HTR-8/SVneo (cell line): ENCODE measurements around the gene STEAP3.
A peak's percentile ranks its signal among the peaks of the same experiment; 100 is the strongest.
"Not testable (repeated sequence)": the region's sequence is repeated elsewhere in the genome, so short reads cannot be mapped to it uniquely, and the experiment has no call there.

Experiments used
- DNase-seq: peaks from one replicate; pipeline ENCODE4 v3.0.0; 2011; ENCODE audit warnings: low spot score, mixed read lengths; ENCODE audit not compliant: insufficient read length
- FAIRE-seq: peaks from 2 replicates; lab custom pipeline; 2011; peaks lifted over from hg19 to GRCh38; lab: Jason Lieb, UNC

The STEAP3 gene

DNA sequence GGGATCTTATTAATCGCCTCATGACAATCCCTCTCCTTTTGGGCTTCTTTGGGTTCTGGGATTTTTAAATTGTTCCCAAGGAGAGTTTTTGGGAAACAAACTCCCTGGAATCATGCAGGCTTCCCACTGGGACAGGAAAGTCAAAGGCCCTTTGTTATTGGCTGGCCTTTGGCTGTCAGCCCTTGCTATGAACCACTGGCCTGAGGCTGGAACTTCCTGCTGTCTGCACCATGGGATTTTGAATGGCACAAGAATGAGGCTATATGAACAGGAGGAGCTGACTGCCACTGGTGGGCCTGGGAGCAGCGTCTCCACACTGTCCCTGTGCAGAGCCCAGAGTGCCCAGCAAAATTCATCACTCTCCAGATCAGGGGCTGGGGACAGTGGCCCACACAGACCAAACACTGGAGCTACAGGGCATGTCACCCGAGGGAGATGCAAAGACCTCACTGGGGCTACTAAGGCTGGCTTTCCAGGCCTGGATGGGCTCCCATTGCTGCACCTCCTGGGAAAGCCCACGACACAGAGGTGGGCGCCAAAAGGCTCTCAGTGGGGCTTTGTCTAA is 35.7 kb downstream of the STEAP3 start:
- DNase-seq: no peak

DNA sequence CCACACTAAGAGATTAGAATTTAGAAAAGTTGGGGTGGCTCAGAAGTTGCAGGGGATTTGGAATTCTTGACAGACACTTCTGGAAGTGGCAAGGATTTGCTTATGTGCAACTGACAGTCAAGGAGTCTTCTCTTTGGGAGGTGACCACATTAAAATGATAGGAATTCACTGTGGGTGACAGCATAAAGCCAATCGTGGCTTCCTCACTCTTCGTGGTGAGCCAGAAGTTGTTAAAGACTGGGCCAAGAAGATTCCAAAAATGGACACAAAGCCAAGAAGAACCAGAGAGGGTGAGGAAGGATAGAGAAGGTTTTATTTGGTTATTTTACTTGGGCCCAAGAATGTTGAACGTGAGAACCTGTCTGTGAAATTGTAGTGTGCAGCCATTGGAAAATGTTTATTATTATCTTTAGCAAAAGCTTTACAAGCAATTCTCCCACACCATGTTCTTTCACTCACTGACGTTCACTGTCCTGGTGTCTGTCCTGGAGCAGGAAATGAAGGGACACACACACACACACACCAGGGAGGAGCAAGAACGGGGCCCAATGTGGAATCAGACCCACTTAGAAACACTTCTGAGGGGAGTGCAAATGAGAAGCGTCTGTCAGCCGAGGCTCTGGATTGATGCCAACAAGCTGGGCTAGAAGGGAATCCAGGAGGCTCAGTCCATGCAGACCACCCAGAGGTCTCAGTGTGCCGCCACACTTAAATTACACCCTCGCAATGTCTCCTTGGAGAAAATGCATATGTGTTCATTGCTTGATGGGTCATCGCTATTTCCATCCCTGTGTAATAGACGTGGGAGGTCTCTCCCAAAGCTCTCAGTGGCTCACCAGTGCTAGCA is 37.2 kb downstream of the STEAP3 start:
- no peak for DNase-seq
- no peak for FAIRE-seq

More for the DNA sequence above, 35.7 kb downstream of the STEAP3 start:
- FAIRE-seq: no peak

DNA sequence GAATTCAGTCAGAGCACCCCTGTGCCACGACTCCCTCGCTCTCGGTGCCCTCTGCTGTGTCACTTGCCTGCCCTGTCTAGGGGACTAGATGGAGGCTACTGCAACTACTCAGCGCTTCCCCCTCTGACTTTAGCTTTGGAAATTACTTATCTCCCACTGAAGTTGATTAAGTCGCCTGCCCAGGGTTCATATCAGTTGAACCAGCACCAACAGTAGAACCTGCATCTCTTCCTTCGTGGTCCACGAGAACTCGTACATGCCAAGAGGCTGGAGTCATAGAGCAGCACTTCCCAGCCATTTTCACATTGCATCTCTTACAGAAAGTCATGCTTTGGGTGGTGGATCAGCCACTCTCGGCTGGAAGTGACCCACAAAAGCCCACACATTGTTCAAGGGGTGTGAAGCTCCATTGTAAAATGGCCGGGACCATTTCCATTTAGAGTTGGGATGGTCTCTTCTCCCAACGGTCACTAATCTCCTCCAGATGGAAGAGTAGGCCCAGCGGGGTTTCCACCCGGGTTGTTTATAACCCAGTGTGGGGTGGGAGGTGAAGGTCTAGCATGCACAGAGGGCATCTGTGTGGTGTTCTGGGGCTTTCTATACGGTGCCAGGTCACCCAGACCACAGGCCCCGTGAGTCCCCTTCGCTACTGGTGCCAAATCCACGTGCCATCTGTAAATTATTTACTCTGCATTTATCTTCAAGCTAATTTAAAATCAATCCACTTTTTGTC is 38.0 kb downstream of the STEAP3 start:
- DNase-seq (no peak), FAIRE-seq (no peak)

GRCh38 chr2:119263025-119263424 is 39.4 kb downstream of the STEAP3 start:
- DNase-seq (no peak), FAIRE-seq (no peak)

- no peak for DNase-seq
- no peak for FAIRE-seq
Measured at GRCh38 chr2:119263656-119264055, 40.0 kb downstream of the STEAP3 start.

DNA sequence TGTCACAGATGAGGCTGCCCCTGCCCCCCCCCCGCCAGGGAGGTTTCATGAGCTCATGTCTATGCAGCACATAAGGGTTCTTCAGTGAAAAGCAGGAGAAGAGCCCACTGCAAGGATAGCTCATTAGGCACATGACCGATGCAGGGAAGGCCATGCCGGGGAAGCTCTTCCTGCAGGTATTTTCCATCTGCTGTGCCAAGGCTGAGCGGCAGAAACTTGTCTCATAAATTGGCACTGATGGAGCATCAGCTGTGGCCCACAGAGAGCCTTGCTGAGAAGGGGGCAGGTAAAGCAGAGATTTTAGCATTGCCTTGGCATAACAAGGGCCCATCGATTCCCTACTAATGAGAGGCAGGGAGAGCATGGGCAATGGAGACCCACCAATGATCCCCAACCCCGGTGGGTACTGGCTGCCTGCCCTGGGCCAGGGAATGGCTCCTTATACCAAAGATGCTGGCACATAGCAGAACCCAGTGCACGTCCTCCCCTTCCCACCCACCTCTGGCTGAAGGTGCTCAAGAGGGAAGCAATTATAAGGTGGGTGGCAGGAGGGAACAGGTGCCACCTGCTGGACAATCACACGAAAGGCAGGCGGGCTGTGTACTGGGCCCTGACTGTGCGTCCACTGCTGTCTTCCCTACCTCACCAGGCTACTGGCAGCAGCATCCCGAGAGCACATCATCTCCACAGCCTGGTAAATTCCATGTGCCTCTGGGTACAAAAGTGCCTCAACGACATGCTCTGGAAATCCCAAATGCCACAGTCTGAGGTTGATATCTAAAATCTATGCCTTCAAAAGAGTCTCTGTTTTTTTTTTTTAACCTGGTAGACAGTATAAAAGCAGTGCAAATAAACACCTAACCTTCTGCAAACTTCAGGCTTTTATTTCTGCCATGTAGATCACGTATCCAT is 41.4 kb downstream of the STEAP3 start:
- FAIRE-seq (peak; percentile 89), DNase-seq (peak; percentile 67)

GRCh38 chr2:119265693-119266066 is 42.0 kb downstream of the STEAP3 start:
- no peak for DNase-seq
- FAIRE-seq: no peak

DNA sequence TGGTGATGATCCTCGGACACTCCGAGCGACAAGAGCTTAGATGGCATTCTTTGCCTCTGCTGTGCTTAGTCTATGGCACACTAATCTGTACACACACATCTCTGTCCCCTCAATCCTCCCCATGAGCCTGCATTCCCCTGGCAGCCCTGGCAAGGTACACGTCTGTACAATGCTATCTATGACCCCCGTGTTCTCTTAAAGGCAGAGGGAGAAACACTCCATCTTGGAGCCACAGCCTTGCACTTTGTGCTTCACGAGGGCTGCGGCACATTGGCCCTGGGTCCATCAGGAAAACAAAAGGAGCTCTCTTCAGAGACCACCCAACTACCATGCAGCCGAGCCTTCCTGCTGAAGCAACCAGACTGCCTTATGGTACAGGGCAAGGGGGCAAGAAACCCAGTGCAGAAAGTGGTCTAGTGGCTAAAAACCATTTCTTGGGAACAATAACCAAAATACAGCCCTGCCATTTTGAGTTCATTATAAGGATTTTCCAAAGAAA is 42.5 kb downstream of the STEAP3 start:
- FAIRE-seq (no peak), DNase-seq (no peak)

- FAIRE-seq (no peak), DNase-seq (no peak)
Measured at GRCh38 chr2:119267604-119268003, 44.0 kb downstream of the STEAP3 start.

GRCh38 chr2:119276864-119277263 is 53.2 kb downstream of the STEAP3 start:
- DNase-seq (no peak), FAIRE-seq (no peak)

DNA sequence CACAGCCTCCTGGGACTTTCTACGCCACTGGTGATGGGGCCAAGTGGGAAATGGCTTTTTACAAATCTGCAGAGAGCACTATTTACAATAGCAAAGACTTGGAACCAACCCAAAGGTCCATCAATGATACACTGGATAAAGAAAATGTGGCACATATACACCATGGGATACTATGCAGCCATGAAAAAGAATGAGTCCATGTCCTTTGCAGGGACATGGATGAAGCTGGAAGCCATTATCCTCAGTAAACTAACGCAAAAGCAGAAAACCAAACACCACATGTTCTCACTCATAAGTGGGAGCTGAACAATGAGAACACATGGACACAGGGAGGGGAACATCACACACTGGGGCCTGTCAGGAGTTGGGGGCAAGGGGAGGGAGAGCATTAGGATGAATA is 54.8 kb downstream of the STEAP3 start:
- not testable (repeated sequence) for FAIRE-seq

DNA sequence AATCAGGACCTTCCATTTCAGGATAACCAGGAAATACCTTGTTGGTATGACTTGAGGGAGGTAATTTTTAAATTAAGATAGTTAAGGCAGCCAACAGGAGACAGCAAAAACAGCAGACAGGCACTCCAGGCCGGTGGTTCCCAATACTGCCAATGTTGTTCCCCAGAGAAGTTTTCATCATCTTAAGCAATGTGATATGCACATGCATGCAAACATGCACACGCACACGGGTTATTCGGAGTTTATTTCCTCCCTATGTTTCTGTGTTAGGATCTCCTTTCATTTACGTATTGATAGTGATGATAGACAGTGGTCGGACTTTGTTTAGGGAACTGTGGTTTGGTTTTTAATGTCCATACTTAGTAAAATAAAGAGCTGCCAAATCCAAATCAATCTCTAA is 55.3 kb downstream of the STEAP3 start:
- no peak for DNase-seq
- FAIRE-seq: no peak

More for the DNA sequence above, 54.8 kb downstream of the STEAP3 start:
- DNase-seq: not testable (repeated sequence)

DNA sequence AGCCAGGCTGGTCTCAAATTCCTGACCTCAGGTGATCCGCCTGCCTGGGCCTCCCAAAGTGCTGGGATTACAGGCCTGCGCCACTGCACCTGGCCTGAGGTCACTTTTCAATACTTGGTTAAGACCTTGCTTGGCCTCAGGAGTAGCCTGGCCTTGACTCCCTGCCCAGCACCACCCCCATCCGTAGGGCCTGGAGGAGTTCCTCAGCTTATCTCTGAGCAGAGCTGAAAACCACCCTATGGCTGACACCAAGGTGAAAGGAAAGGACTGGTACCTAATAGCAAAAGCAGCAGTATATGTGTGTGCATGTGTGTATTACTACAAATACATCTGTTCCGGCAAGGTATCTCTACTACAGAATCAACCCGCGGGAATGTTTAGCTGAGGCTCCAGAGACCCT is 56.0 kb downstream of the STEAP3 start:
- FAIRE-seq (no peak), DNase-seq (no peak)

DNA sequence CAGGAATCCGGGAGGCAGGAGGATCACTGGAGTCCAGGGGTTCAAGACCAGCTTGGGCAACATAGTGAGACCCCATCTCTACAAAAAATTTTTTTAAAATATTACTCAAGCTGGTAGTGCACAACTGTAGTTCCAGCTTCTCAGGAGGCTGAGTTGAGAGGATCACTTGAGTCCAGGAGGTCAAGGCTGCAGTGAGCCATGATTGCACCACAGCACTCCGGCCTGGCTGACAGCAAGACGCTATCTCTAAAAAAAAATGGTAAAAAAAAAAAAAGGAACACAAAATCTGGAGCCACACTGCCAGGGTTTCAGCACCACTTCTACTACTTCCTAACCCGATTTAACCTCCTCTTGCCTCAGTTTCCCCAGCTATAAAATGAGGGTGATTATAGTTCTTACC is 57.0 kb downstream of the STEAP3 start:
- DNase-seq: no peak
- no peak for FAIRE-seq

- no peak for DNase-seq
- no peak for FAIRE-seq
Measured at GRCh38 chr2:119282146-119282995, 58.7 kb downstream of the STEAP3 start.

DNA sequence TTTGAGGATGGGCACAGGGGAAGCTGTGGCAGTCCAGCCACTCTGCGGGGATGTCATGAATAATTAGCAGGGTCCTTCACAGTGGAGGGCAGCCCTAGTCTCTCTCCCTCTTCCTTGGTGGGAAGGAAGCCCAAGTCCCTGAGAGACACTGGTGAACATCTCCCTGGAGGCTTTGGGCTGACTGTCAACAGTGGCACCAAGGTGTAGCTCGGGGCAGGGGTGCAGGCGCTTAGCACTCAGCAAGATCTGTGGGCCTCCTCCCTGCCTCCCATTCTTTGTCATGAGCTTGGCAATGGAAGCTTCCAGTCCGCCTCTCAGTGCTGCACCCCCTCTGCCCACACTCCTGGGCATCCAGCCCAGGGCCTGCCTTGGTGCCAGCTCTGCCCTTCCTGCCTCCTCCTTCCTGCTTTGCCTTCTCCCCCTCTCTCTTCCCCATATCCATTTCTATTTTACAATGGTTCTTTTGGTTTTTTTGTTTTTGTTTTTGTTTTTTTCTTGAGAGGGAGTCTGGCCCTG is 59.4 kb downstream of the STEAP3 start:
- DNase-seq (no peak), FAIRE-seq (no peak)

DNA sequence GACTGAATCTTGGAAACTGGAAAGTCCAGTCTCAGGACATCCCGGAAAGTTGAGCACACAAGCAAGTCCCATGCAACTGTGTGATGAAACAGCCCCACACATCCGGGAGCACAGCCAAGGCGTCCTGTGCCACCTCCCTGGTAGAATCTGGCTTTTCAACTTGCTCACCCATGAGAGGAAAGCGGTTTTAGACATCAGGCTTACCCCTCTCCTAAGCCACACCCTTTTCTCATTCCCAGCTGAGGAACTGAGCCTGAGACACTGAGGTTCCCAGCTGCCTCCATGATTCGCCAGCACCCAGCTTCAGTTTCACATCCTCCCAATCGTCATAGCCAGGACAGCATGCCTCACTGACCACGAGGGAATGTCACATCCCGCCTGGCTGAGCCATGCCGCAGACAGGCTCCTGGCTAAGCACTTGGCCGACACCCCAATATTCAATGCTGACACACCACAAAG is 60.3 kb downstream of the STEAP3 start:
- DNase-seq (peak; percentile 12), FAIRE-seq (no peak)

- no peak for DNase-seq
- FAIRE-seq: no peak
Measured at GRCh38 chr2:119286661-119287060, 63.0 kb downstream of the STEAP3 start.

DNA sequence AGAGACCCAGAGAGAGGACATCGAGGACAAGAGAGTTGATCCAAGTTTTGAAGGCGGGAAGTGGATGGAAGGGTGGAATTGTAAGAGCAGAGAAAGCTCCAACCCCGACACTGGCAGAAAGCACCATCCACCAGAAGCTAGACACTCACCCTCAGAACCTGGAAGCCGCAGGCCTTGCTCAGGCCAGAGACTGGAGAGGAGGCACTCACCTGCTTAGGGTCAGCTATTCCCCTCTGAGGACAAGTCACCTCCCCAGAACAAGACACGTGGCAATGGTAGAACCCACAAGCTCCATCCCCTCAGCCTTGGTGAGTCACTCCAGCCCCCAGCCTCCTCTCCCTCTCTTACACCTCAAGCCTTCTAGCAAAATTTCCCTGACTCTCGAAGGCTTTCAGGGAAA is 64.9 kb downstream of the STEAP3 start:
- FAIRE-seq (no peak), DNase-seq (no peak)
